ENCODE measurements around the gene POLN.

DNA sequence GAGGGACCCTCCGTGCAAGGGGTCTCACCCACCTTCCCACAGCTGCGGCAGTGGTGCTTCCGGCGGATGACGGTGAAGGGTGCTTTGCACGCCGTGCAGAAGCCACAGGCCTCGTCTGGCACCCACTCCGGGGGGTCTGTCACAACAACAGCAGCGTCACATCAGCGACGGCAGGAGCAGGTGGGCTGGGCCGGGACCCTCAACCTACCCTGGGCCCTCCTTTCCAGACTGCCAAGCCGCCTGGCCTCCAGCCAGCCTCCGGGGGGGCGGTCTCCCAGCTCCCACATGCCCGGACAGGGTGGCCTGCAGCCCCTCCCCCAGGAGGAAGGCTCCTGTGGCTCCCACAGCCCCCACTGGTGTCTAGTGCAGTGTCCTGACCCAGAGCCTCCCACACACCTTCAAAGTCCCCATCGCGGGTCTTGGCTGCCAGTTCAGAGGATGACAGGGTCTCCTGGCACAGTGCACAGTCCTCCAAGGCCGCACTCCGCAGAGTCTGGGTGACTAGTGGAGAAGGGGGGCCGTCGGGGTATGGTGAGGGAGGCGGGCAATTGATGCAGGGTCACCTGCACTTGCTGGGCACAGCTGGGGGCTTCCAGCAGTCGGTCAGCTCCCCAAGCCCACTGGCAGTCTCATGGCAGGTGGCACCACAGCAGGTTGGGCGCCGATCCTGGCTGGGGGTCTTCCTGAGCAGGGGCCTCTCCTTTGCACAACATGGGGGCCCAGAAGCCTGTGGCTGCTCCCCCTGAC, 29.5 kb upstream of the POLN start:
- TF ChIP-seq, protein P1, sequence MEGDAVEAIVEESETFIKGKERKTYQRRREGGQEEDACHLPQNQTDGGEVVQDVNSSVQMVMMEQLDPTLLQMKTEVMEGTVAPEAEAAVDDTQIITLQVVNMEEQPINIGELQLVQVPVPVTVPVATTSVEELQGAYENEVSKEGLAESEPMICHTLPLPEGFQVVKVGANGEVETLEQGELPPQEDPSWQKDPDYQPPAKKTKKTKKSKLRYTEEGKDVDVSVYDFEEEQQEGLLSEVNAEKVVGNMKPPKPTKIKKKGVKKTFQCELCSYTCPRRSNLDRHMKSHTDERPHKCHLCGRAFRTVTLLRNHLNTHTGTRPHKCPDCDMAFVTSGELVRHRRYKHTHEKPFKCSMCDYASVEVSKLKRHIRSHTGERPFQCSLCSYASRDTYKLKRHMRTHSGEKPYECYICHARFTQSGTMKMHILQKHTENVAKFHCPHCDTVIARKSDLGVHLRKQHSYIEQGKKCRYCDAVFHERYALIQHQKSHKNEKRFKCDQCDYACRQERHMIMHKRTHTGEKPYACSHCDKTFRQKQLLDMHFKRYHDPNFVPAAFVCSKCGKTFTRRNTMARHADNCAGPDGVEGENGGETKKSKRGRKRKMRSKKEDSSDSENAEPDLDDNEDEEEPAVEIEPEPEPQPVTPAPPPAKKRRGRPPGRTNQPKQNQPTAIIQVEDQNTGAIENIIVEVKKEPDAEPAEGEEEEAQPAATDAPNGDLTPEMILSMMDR (conservative IDR thresholded peaks at IDR 0.05; ENCODE audit: low read depth, low read length) = no peak
- no peak for TF ChIP-seq EZH2 (IDR thresholded peaks at IDR 0.05; ENCODE audit: low read length, unreplicated experiment)

Data from PC-3 (cell line).